Measurements from ENCODE around the gene TARS3.
"Not testable (repeated sequence)": the region's sequence is repeated elsewhere in the genome, so short reads cannot be mapped to it uniquely, and the experiment has no call there.

The TARS3 gene

GRCh38 chr15:101723874-101724674 lies at the start of gene TARS3:
Gene TARS3 (minus strand): TSS chr15:101724473. CDS start chr15:101724387, 86 bp downstream.
- TF ChIP-seq CTCF (IDR thresholded peaks at IDR 0.05; ENCODE audit: control extremely low read depth, extremely low read depth, low read depth, missing control alignments), result peak; percentile 19
- ChIA-PET CTCF (interaction anchor here (0.7 to 1.7 kb wide), 7 partner anchors 8 to 35 kb away, joined by 3 to 6 read pairs (median 3); no protein-coding TSS in a partner anchor), POLR2A (no interaction called here)
- peak; percentile 97 for DNase-seq (ENCODE audit: extremely low spot score)

GRCh38 chr15:101773496-101774100 lies 49.3 kb upstream of the TARS3 start:
- peak; percentile 49 for TF ChIP-seq CTCF (IDR thresholded peaks at IDR 0.05; ENCODE audit: control extremely low read depth, extremely low read depth, low read depth, missing control alignments)
- ChIA-PET POLR2A (no interaction called here), CTCF (interaction anchor here (0.7 to 1.3 kb wide), 2 partner anchors 21 to 132 kb away, joined by 3 read pairs; no protein-coding TSS in a partner anchor)
- DNase-seq (ENCODE audit: extremely low spot score), result no peak

- POLR2A ChIA-PET, result no interaction called here
- no peak for DNase-seq (ENCODE audit: extremely low spot score)
- TF ChIP-seq CTCF (IDR thresholded peaks at IDR 0.05; ENCODE audit: control extremely low read depth, extremely low read depth, low read depth, missing control alignments), result no peak
- CTCF ChIA-PET, result interaction anchor here (1.3 kb wide), 1 partner anchor 131 kb away, joined by 3 read pairs; no protein-coding TSS in a partner anchor
These were observed 48.6 kb upstream of the TARS3 start for GRCh38 chr15:101772921-101773320.

GRCh38 chr15:101767083-101767640 lies 42.9 kb upstream of the TARS3 start:
- CTCF ChIA-PET; DNase-seq (ENCODE audit: extremely low spot score); POLR2A ChIA-PET: not testable (repeated sequence)

GRCh38 chr15:101765772-101766456 lies 41.6 kb upstream of the TARS3 start:
- DNase-seq (ENCODE audit: extremely low spot score), result no peak
- CTCF ChIA-PET, result no interaction called here
- POLR2A ChIA-PET, result no interaction called here
- no peak for TF ChIP-seq CTCF (IDR thresholded peaks at IDR 0.05; ENCODE audit: control extremely low read depth, extremely low read depth, low read depth, missing control alignments)

GRCh38 chr15:101765340-101765671 lies 41.0 kb upstream of the TARS3 start:
- DNase-seq (ENCODE audit: extremely low spot score); POLR2A ChIA-PET; CTCF ChIA-PET: not testable (repeated sequence)

- CTCF ChIA-PET; POLR2A ChIA-PET; DNase-seq (ENCODE audit: extremely low spot score): not testable (repeated sequence)
These were observed 40.5 kb upstream of the TARS3 start for GRCh38 chr15:101764669-101765339.

- POLR2A ChIA-PET; DNase-seq (ENCODE audit: extremely low spot score); CTCF ChIA-PET: not testable (repeated sequence)
These were observed 22.4 kb upstream of the TARS3 start for GRCh38 chr15:101746716-101747082.

GRCh38 chr15:101734837-101735236 lies 10.6 kb upstream of the TARS3 start:
- POLR2A ChIA-PET; CTCF ChIA-PET; DNase-seq (ENCODE audit: extremely low spot score): not testable (repeated sequence)

Measured in GM10248 (cell line).